ENCODE data around the gene FGF5. TPM values are rescaled to one million over a fixed set of nuclear protein-coding genes. Genes with fewer than 3 reads are reported as not detected.

The FGF5 gene
- not detected in 2 replicates for total RNA-seq
- long read RNA-seq: 0 reads

DNA sequence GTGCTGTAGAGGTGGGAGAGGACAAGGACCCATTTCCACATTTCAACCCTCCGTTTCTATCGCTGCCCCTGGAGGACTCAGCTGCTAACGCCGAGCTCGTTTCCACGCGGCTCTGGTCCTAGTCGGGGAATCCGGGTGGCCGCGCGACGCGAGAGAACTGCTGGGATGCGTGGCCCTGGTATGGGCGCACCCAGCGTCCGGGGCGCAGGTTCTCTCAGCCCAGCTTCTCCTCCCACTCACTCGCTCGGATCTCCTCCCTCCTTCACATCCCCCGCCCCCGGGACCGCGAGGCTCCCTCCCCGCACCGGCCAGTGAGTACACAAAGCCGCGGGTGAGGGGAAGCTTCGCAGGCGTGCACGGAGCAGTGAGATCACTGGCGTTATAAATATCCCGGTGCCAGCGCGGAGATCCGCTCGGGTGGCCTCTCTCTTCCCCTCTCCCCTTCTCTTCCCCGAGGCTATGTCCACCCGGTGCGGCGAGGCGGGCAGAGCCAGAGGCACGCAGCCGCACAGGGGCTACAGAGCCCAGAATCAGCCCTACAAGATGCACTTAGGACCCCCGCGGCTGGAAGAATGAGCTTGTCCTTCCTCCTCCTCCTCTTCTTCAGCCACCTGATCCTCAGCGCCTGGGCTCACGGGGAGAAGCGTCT is at the start of gene FGF5:
TSS of gene FGF5 (plus strand) at position 412 of the 649 bp plus-strand sequence. CDS start at position 573, 161 bp downstream.
- Mint-ChIP-seq H3K9me3 (no peaks in the 10 kb centered on the region), H3K4me1 (peaks cover 19% of the 10 kb centered on the region), H3K4me3 (peak within 1 kb of the TSS; percentile 94), H3K27ac (ENCODE audit: unreplicated experiment) (peak within 1 kb of the TSS; percentile 38), H3K36me3 (ENCODE audit: low read depth) (peaks cover 5% of the 10 kb centered on the region), H3K27me3 (ENCODE audit: low read depth) (peaks cover 100% of the 10 kb centered on the region)
- DNase-seq (ENCODE audit: low read depth, low spot score): peak; percentile 30
- TF ChIP-seq, protein P1, sequence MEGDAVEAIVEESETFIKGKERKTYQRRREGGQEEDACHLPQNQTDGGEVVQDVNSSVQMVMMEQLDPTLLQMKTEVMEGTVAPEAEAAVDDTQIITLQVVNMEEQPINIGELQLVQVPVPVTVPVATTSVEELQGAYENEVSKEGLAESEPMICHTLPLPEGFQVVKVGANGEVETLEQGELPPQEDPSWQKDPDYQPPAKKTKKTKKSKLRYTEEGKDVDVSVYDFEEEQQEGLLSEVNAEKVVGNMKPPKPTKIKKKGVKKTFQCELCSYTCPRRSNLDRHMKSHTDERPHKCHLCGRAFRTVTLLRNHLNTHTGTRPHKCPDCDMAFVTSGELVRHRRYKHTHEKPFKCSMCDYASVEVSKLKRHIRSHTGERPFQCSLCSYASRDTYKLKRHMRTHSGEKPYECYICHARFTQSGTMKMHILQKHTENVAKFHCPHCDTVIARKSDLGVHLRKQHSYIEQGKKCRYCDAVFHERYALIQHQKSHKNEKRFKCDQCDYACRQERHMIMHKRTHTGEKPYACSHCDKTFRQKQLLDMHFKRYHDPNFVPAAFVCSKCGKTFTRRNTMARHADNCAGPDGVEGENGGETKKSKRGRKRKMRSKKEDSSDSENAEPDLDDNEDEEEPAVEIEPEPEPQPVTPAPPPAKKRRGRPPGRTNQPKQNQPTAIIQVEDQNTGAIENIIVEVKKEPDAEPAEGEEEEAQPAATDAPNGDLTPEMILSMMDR (conservative IDR thresholded peaks at IDR 0.05): no peak

- Mint-ChIP-seq H3K27me3 (ENCODE audit: low read depth) (peaks cover 90% of the 10 kb centered on the region), H3K4me1 (no peaks in the 10 kb centered on the region), H3K27ac (ENCODE audit: unreplicated experiment) (no peak overlapping the region), H3K4me3 (no peak overlapping the region), H3K36me3 (ENCODE audit: low read depth) (no peaks in the 10 kb centered on the region), H3K9me3 (no peaks in the 10 kb centered on the region)
- no peak for DNase-seq (ENCODE audit: low read depth, low spot score)
- TF ChIP-seq, protein P1 (conservative IDR thresholded peaks at IDR 0.05): no peak
Measured at GRCh38 chr4:80219301-80220025, 47.0 kb upstream of the FGF5 start.

GRCh38 chr4:80220711-80221110 is 45.8 kb upstream of the FGF5 start:
- Mint-ChIP-seq H3K27me3 (ENCODE audit: low read depth) (peaks cover 77% of the 10 kb centered on the region), H3K9me3 (no peaks in the 10 kb centered on the region)
- no peak for DNase-seq (ENCODE audit: low read depth, low spot score)

DNA sequence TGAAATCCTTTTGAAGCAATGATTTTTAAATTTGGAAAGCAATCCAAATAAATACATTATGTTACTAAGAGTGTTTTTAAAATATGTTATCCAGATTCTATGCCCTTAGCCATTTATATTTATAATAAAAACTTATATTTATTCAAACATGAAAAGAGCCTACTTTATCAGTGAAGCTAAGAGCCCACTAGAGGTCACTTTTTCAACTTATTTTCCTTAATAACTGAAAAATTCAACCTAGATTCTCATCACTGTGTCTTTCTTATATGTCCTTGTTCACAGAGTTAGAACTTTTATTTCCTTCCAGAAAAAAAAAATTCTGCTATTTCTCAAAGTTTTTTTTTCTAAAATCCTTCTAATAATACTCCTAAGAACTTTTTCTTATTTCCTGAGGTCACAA is 45.3 kb upstream of the FGF5 start:
- H3K27me3 Mint-ChIP-seq (ENCODE audit: low read depth): peaks cover 75% of the 10 kb centered on the region
- H3K4me1 Mint-ChIP-seq: no peaks in the 10 kb centered on the region
- H3K4me3 Mint-ChIP-seq: no peak overlapping the region
- no peak overlapping the region for H3K27ac Mint-ChIP-seq (ENCODE audit: unreplicated experiment)
- TF ChIP-seq, protein P1 (conservative IDR thresholded peaks at IDR 0.05): peak; percentile 59
- no peak for DNase-seq (ENCODE audit: low read depth, low spot score)
- H3K36me3 Mint-ChIP-seq (ENCODE audit: low read depth): no peaks in the 10 kb centered on the region
- no peaks in the 10 kb centered on the region for H3K9me3 Mint-ChIP-seq

More at GRCh38 chr4:80220711-80221110, 45.8 kb upstream of the FGF5 start:
- Mint-ChIP-seq H3K27ac (ENCODE audit: unreplicated experiment) (no peak overlapping the region), H3K36me3 (ENCODE audit: low read depth) (no peaks in the 10 kb centered on the region), H3K4me1 (no peaks in the 10 kb centered on the region), H3K4me3 (no peak overlapping the region)
- TF ChIP-seq, protein P1 (conservative IDR thresholded peaks at IDR 0.05): no peak

- H3K27ac Mint-ChIP-seq (ENCODE audit: unreplicated experiment): no peak overlapping the region
- H3K27me3 Mint-ChIP-seq (ENCODE audit: low read depth): peaks cover 62% of the 10 kb centered on the region
- no peak overlapping the region for H3K4me3 Mint-ChIP-seq
- H3K4me1 Mint-ChIP-seq: no peaks in the 10 kb centered on the region
- no peaks in the 10 kb centered on the region for H3K9me3 Mint-ChIP-seq
- no peak for DNase-seq (ENCODE audit: low read depth, low spot score)
- TF ChIP-seq, protein P1 (conservative IDR thresholded peaks at IDR 0.05): no peak
- no peaks in the 10 kb centered on the region for H3K36me3 Mint-ChIP-seq (ENCODE audit: low read depth)
Measured at GRCh38 chr4:80225595-80225994, 40.9 kb upstream of the FGF5 start.
